A549 (cell line): ENCODE data around the gene VGF.

Experiments used
- CBX2 ChIP-seq: fragments of 200-600 bp; sonication (generic); IDR thresholded peaks from 2 replicates; pipeline ENCODE4 v1.6.1; 2016; ENCODE audit warnings: low read depth, mild to moderate bottlenecking, borderline replicate concordance
- JUN ChIP-seq, 2 experiments: fragments of >200 bp; sonication (Bioruptor Twin); formaldehyde crosslinking; IDR thresholded peaks; 2 replicates in 1 of 2; 3 replicates in 1 of 2; pipeline ENCODE4 v1.6.1; 2016 to 2017

DNA sequence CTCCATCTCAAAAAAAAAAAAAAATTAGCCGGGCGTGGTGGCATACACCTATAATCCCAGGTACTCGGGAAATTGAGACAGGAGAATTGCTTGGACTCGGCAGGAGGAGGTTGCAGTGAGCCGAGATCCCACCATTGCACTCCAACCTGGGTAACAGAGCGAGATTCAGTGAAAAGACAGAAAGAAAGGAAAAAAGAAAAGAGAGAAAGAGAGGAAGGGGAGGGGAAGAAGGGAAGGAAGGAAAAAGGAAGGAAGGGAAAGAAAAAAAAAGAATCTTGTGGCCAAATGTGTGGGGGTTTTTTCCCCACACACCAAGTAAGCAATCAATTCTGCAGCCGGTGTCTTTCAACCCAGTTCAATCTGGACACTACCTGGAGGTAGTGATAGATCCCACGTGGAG is 23.7 kb upstream of the VGF start:
- no peak for TF ChIP-seq CBX2
- no peak for TF ChIP-seq JUN (IDR thresholded peaks at IDR 0.05)
